PC-9 (cell line): ENCODE data around the gene TENM4. TPM values are rescaled to one million over a fixed set of nuclear protein-coding genes. Genes with fewer than 3 reads are reported as not detected.

Experiments
- BruUV-seq: library from RNA; stranded (reverse); fragments of 400-500 nt; replicated peaks from 2 replicates; lab custom pipeline; 2021; lab: Mats Ljungman, UMichigan
- CTCF ChIA-PET: fragments of 300-600 bp; sonication (Branson Sonifier 250); formaldehyde crosslinking; loops from one replicate; lab custom pipeline; 2022; ENCODE audit warnings: antibody characterized with exemption; lab: Charles Lee
- POLR2A ChIA-PET: fragments of 300-600 bp; sonication (Branson Sonifier 250); formaldehyde crosslinking; loops from one replicate; lab custom pipeline; 2022; ENCODE audit warnings: antibody characterized with exemption; ENCODE audit not compliant: unreplicated experiment; lab: Charles Lee
- DNase-seq, 2 experiments: peaks; one replicate each; pipeline versions ENCODE4 v3.0.0 to v3.0.0-alpha.2; 2015 to 2022; ENCODE audit warnings: mixed read lengths in 1 of 2
- H2AFZ ChIP-seq: fragments of 200-600 bp; sonication (generic); 2 replicates; pipeline ENCODE4 v1.8.1; 2017; ENCODE audit warnings: antibody characterized with exemption
- H3F3A ChIP-seq: fragments of 200-600 bp; sonication (generic); 2 replicates; pipeline ENCODE4 v1.8.1; 2017; ENCODE audit warnings: antibody characterized with exemption, mild to moderate bottlenecking, low read depth; ENCODE audit not compliant: insufficient read depth
- H3K27ac ChIP-seq: fragments of 200-600 bp; sonication (generic); 2 replicates; pipeline ENCODE4 v1.6.1; 2016; ENCODE audit warnings: mixed run types
- H3K27me3 ChIP-seq: fragments of 200-600 bp; sonication (generic); 2 replicates; pipeline ENCODE4 v1.6.1; 2016; ENCODE audit warnings: low read depth, mixed run types; ENCODE audit not compliant: insufficient read depth
- H3K36me3 ChIP-seq: fragments of 200-600 bp; sonication (generic); 2 replicates; pipeline ENCODE4 v1.6.1; 2016; ENCODE audit warnings: low read depth, mixed run types
- H3K4me1 ChIP-seq: fragments of 200-600 bp; sonication (generic); replicated peaks from 2 replicates; pipeline ENCODE4 v1.6.1; 2016; ENCODE audit warnings: mixed run types; ENCODE audit not compliant: insufficient read depth
- H3K4me2 ChIP-seq: fragments of 200-600 bp; sonication (generic); 2 replicates; pipeline ENCODE4 v1.6.1; 2017; ENCODE audit warnings: mixed run types
- H3K4me3 ChIP-seq: fragments of 200-600 bp; sonication (generic); 2 replicates; pipeline ENCODE4 v1.6.1; 2016; ENCODE audit warnings: mixed run types
- H3K79me2 ChIP-seq: fragments of 200-600 bp; sonication (generic); 2 replicates; pipeline ENCODE4 v1.6.1; 2017; ENCODE audit warnings: low read depth, mixed run types
- H3K9me2 ChIP-seq: fragments of 200-600 bp; sonication (generic); 2 replicates; pipeline ENCODE4 v1.8.1; 2017; ENCODE audit warnings: mild to moderate bottlenecking; ENCODE audit not compliant: insufficient read depth
- H3K9me3 ChIP-seq: fragments of 200-600 bp; sonication (generic); 2 replicates; pipeline ENCODE4 v1.8.1; 2016; ENCODE audit warnings: low read depth; ENCODE audit not compliant: insufficient read depth
- H4K20me1 ChIP-seq: fragments of 200-600 bp; sonication (generic); 2 replicates; pipeline ENCODE4 v1.8.1; 2017; ENCODE audit not compliant: insufficient read depth
- EZH2 ChIP-seq: fragments of 200-600 bp; sonication (generic); IDR thresholded peaks from 2 replicates; pipeline ENCODE4 v1.8.0; 2017; ENCODE audit warnings: antibody characterized with exemption, low read depth
- intact Hi-C: fragments of 100-400 bp; cut with micrococcal nuclease; formaldehyde crosslinking; loops from one replicate; pipeline ENCODE4 v1.10.0; 2022; ENCODE audit not compliant: unreplicated experiment
- total RNA-seq: library from RNA; stranded (reverse); gene quantifications from 2 replicates; pipeline ENCODE4 v1.2.3, GENCODE V29; 2021
- TF ChIP-seq, protein P1 (sequence below): fragments of 200-600 bp; sonication (generic); conservative IDR thresholded peaks from 2 replicates; pipeline ENCODE4 v1.6.1; 2017; ENCODE audit warnings: mixed run types, antibody characterized with exemption, mild to moderate bottlenecking, moderate library complexity

Gene TENM4
- total RNA-seq, 1 experiment from 2014 or later = not detected

DNA sequence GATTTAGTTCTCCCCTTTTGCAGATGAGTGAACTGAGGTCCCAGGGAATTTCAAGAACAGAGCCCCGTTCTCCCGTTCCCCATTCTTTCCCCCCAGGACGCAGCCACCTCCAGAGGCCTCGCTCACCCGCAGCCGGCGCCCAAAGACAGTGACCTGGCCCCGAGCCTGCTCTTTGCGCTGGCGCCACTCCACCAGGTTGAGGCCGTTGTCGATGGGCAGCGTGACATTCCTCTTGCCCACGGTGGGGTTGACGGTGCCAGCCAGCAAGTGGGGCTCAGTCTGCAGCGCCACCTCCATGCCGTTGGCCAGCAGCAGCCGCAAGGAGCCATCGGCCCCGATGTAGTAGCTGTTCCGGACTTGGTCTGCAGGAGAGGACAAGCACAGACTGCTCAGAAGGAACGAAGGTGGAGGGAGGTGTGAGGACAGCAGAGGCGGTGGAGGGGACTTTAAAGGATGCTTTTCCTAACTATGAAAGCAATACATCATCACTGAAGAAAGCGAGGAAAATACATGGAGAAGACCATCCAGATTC lies 764.7 kb downstream of the TENM4 start:
- H4K20me1 ChIP-seq = no peaks in the 10 kb centered on the region
- ChIA-PET CTCF (no interaction called here), POLR2A (no interaction called here)
- no peaks in the 10 kb centered on the region for H3K9me3 ChIP-seq
- no peak for TF ChIP-seq EZH2
- TF ChIP-seq, protein P1, sequence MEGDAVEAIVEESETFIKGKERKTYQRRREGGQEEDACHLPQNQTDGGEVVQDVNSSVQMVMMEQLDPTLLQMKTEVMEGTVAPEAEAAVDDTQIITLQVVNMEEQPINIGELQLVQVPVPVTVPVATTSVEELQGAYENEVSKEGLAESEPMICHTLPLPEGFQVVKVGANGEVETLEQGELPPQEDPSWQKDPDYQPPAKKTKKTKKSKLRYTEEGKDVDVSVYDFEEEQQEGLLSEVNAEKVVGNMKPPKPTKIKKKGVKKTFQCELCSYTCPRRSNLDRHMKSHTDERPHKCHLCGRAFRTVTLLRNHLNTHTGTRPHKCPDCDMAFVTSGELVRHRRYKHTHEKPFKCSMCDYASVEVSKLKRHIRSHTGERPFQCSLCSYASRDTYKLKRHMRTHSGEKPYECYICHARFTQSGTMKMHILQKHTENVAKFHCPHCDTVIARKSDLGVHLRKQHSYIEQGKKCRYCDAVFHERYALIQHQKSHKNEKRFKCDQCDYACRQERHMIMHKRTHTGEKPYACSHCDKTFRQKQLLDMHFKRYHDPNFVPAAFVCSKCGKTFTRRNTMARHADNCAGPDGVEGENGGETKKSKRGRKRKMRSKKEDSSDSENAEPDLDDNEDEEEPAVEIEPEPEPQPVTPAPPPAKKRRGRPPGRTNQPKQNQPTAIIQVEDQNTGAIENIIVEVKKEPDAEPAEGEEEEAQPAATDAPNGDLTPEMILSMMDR = no peak
- no peaks in the 10 kb centered on the region for H3K79me2 ChIP-seq
- H2AFZ ChIP-seq = no peak overlapping the region
- no peak overlapping the region for H3K4me2 ChIP-seq
- H3K4me1 ChIP-seq = no peaks in the 10 kb centered on the region
- intact Hi-C loops = no loop called here
- BruUV-seq = no TSS peak
- H3K9me2 ChIP-seq = no peaks in the 10 kb centered on the region
- H3K36me3 ChIP-seq = no peaks in the 10 kb centered on the region
- H3K27ac ChIP-seq = no peak overlapping the region
- no peaks in the 10 kb centered on the region for H3F3A ChIP-seq
- no peak for DNase-seq
- H3K4me3 ChIP-seq = no peak overlapping the region
- H3K27me3 ChIP-seq = peaks cover 63% of the 10 kb centered on the region

DNA sequence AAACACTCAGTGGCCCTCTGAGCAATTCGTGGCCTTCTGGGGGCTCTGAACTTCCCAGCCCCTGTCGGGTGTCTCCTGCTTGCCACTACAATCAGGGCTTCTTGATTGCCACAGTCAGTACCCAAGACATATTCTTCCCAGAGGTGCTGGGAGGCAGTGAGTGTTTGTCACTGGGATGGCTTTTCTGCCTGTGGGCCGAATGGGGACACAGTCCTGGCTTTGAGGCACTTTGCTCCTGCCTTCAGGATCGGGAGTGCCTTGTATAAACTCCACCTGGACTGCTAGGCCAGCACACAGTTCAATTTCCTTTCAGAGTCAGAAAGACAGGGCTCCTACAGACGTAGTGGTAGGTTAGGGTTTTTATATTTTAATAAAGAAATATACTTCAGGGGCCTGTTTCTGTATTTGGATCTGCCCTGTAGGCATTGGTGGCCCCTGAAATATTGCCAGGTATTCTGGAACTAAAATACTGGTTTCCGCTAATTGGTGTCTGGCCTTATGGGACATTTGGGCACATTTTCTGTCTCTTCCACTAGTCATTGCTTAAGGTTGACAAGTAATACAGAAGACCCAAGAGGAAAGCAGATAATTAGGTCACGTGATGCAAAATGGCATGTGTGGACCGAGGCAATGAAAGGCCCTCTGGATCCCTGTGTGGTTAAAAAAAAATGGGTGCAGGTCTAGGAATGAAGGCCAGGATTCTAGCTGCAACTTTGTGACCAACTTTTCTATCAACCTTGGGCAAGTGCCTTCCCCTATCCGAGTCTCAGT lies 767.8 kb downstream of the TENM4 start:
- TF ChIP-seq, protein P1 = no peak
- no peak for TF ChIP-seq EZH2
- Histone ChIP-seq H3K79me2 (no peaks in the 10 kb centered on the region), H3K27me3 (peaks cover 93% of the 10 kb centered on the region), H3K9me3 (no peaks in the 10 kb centered on the region), H3K4me3 (no peak overlapping the region), H4K20me1 (no peaks in the 10 kb centered on the region), H3K9me2 (no peaks in the 10 kb centered on the region), H3K36me3 (no peaks in the 10 kb centered on the region), H3K4me2 (no peak overlapping the region), H3K4me1 (no peaks in the 10 kb centered on the region), H2AFZ (no peak overlapping the region), H3K27ac (no peak overlapping the region), H3F3A (no peaks in the 10 kb centered on the region)
- no peak for DNase-seq
- ChIA-PET CTCF (no interaction called here), POLR2A (no interaction called here)
- intact Hi-C loops = no loop called here
- no TSS peak for BruUV-seq

DNA sequence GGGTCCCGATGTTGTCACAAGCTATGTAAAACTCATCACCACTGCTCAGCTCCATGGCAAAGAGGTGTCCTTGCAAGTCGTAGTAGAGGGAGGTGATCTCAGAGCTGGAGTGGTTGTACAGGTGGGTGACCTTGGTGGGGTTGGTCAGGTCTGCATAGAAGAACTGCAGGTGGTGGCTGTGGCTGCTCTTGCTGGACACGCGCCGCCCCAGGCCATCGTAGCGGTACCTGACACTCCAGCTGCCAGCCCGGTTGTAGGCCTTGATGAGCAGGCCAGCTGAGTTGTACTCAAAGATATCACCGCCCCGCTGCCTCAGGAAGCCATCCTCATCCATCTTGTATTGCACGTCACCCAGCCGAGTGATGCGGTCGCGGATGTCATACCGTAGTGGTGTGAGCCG lies 771.6 kb downstream of the TENM4 start:
- H2AFZ ChIP-seq = no peak overlapping the region
- no TSS peak for BruUV-seq
- CTCF ChIA-PET = no interaction called here

More for the DNA sequence above, 771.6 kb downstream of the TENM4 start:
- Histone ChIP-seq H3K79me2 (no peaks in the 10 kb centered on the region), H3K27me3 (peaks cover 68% of the 10 kb centered on the region), H3K4me3 (no peak overlapping the region), H3K27ac (no peak overlapping the region), H3K4me2 (no peak overlapping the region), H3K4me1 (no peaks in the 10 kb centered on the region), H4K20me1 (no peaks in the 10 kb centered on the region), H3K9me2 (no peaks in the 10 kb centered on the region), H3K9me3 (no peaks in the 10 kb centered on the region), H3F3A (no peaks in the 10 kb centered on the region), H3K36me3 (no peaks in the 10 kb centered on the region)
- POLR2A ChIA-PET = no interaction called here
- no peak for TF ChIP-seq EZH2
- TF ChIP-seq, protein P1 = no peak
- intact Hi-C loops = no loop called here
- DNase-seq = no peak
